Measurements from ENCODE around the gene SMIM35. TPM values are rescaled to one million over a fixed set of nuclear protein-coding genes. Genes with fewer than 3 reads are reported as not detected.

The SMIM35 gene
- total and polyA plus RNA-seq, 2 donors (not counting 3 experiments of a cell fraction or from before 2014, with no cell fraction given): not detected

- Histone ChIP-seq H3K27ac (ENCODE audit: insufficient read depth, low read depth, low read length) (no peak overlapping the region), H3K4me3 (replicated peaks in 1 of 3; ENCODE audit: insufficient read depth in 1 of 3, low read depth in 1 of 3, low read length in 3 of 3) (no peak overlapping the region), H3K9ac (replicated peaks; ENCODE audit: extremely low read depth, insufficient read depth, low read length) (no peak overlapping the region), H3K36me3 (ENCODE audit: control insufficient read depth in 2 of 2, extremely low read depth in 1 of 2, insufficient read depth in 2 of 2, low read length in 2 of 2) (no peaks in the 10 kb centered on the region), H3K27me3 (ENCODE audit: control insufficient read depth in 2 of 2, insufficient read depth in 2 of 2, low read length in 2 of 2) (no peaks in the 10 kb centered on the region), H3K4me2 (ENCODE audit: insufficient read depth, low read length) (no peak overlapping the region), H3K9me3 (replicated peaks; ENCODE audit: control insufficient read depth, insufficient read depth, low read length) (no peaks in the 10 kb centered on the region), H2AFZ (ENCODE audit: low read depth, low read length) (no peak overlapping the region), H4K20me1 (replicated peaks; ENCODE audit: control insufficient read depth, extremely low read depth, insufficient read depth, low read length) (no peaks in the 10 kb centered on the region), H3K4me1 (ENCODE audit: control insufficient read depth, extremely low read depth, insufficient read depth, low read length) (no peaks in the 10 kb centered on the region), H3K9me1 (replicated peaks; ENCODE audit: control insufficient read depth, extremely low read depth, insufficient read depth, low read length) (no peaks in the 10 kb centered on the region), H3K79me2 (ENCODE audit: control insufficient read depth, insufficient read depth, low read length) (no peaks in the 10 kb centered on the region)
- ChIA-PET CTCF (interaction anchor here (1.5 kb wide), 1 partner anchor 87 kb away, joined by 3 read pairs; no protein-coding TSS in a partner anchor), POLR2A (no interaction called here)
- intact Hi-C loops (cut with micrococcal nuclease) (no loop called here), dilution Hi-C loops (cut with MboI; ENCODE audit: extremely low pct_ligation_motif_present, low sequenced_read_pairs) (no loop called here)
- TF ChIP-seq MYC (IDR thresholded peaks at IDR 0.05; ENCODE audit: low read depth, low read length): no peak
- no peak for TF ChIP-seq MAX (IDR thresholded peaks at IDR 0.05; ENCODE audit: insufficient read depth, insufficient read length)
- TF ChIP-seq JUN (IDR thresholded peaks at IDR 0.05; ENCODE audit: borderline replicate concordance, insufficient read depth, insufficient read length, low read depth): no peak
- no peak for TF ChIP-seq GATA2 (IDR thresholded peaks at IDR 0.05; ENCODE audit: insufficient read depth, insufficient read length, low read depth, low read length)
- no peak for TF ChIP-seq EZH2 (IDR thresholded peaks at IDR 0.05; ENCODE audit: borderline replicate concordance, low read depth, low read length, severe bottlenecking)
- TF ChIP-seq POLR2AphosphoS5 (IDR thresholded peaks at IDR 0.05; ENCODE audit: insufficient read depth, low read depth, low read length): no peak
- no peak for TF ChIP-seq FOS (IDR thresholded peaks at IDR 0.05; ENCODE audit: borderline replicate concordance, insufficient read depth, low read length)
- no peak for TF ChIP-seq POLR2A (IDR thresholded peaks at IDR 0.05; ENCODE audit: low read depth, low read length)
- no peak for TF ChIP-seq CTCF (IDR thresholded peaks at IDR 0.05; ENCODE audit: extremely low read depth in 1 of 2, insufficient read depth in 1 of 2, low read depth in 1 of 2, low read length in 2 of 2)
- DNase-seq (ENCODE audit: low read depth, low spot score) (no peak), FAIRE-seq (no peak)
- BruUV-seq (replicated peaks): no TSS peak
Observed at GRCh38 chr11:118033443-118033842, 53.3 kb downstream of the SMIM35 start.

All from endothelial cell of umbilical vein (primary cell).